ENCODE data around the gene LZTS2. TPM values are rescaled to one million over a fixed set of nuclear protein-coding genes. Genes with fewer than 3 reads are reported as not detected.

The LZTS2 gene
- total and polyA plus RNA-seq, 2 of the 4 experiments (the other 2 are of a cell fraction) = 19.2 to 101 TPM

- Histone ChIP-seq H3K27me3 (ENCODE audit: control insufficient read depth, insufficient read depth, low read length) (no peaks in the 10 kb centered on the region), H3K23ac (ENCODE audit: low read depth, low read length) (no peak overlapping the region), H4K8ac (ENCODE audit: low read depth in 2 of 2, low read length in 2 of 2) (no peak overlapping the region), H3K14ac (replicated peaks; ENCODE audit: low read depth, low read length) (no peak overlapping the region), H2BK5ac (ENCODE audit: low read depth, low read length, poor library complexity, severe bottlenecking) (no peak overlapping the region), H2AFZ (replicated peaks; ENCODE audit: low read length, poor library complexity) (no peak overlapping the region), H3K9me3 (ENCODE audit: control insufficient read depth, insufficient read depth, low read length) (no peaks in the 10 kb centered on the region), H2BK20ac (ENCODE audit: low read depth, low read length) (no peak overlapping the region), H3K4me1 (ENCODE audit: control insufficient read depth, insufficient read depth, low read length) (peaks cover 7% of the 10 kb centered on the region), H4K5ac (ENCODE audit: low read depth, low read length) (no peak overlapping the region), H3K9me1 (ENCODE audit: insufficient read depth, low read length) (no peaks in the 10 kb centered on the region), H3K4me2 (ENCODE audit: low read depth, low read length) (no peak overlapping the region), H2BK15ac (ENCODE audit: low read depth, low read length) (no peak overlapping the region), H3K79me1 (ENCODE audit: low read depth in 1 of 2, low read length in 2 of 2) (peaks cover 4 to 33% of the 10 kb centered on the region in 2 experiments), H3K4ac (ENCODE audit: low read depth, low read length) (no peak overlapping the region), H3K9ac (ENCODE audit: low read depth, low read length) (no peak overlapping the region), H3K27ac (ENCODE audit: insufficient read depth, low read length) (no peak overlapping the region), H2AK9ac (replicated peaks; ENCODE audit: low read depth, low read length, poor library complexity) (no peak overlapping the region), H3K18ac (ENCODE audit: low read depth, low read length) (no peak overlapping the region), H2BK120ac (ENCODE audit: low read depth, low read length) (no peak overlapping the region), H3K56ac (ENCODE audit: extremely low read depth, insufficient read depth, low read length) (no peak overlapping the region), H3K36me3 (ENCODE audit: control insufficient read depth, insufficient read depth, low read length) (no peaks in the 10 kb centered on the region), H2AK5ac (ENCODE audit: low read depth, low read length) (no peak overlapping the region), H4K20me1 (ENCODE audit: insufficient read depth, low read length) (no peaks in the 10 kb centered on the region; the same call in none of the 2 replicates), H3K4me3 (ENCODE audit: insufficient read depth, low read depth, low read length) (no peak overlapping the region), H4K91ac (ENCODE audit: insufficient read depth, low read depth, low read length) (no peak overlapping the region)
- WGBS, 2 experiments (ENCODE audit: extremely low coverage in 2 of 2, insufficient read length in 1 of 2) = no CpG with 5 or more reads among the region's 4 CpGs
- BruUV-seq (replicated peaks) = no TSS peak
- in situ Hi-C loops (cut with MboI; ENCODE audit: low sequenced_read_pairs) = no loop called here
- TF ChIP-seq FOS (IDR thresholded peaks at IDR 0.05; ENCODE audit: low read depth, low read length) (no peak), CEBPB (IDR thresholded peaks at IDR 0.05; ENCODE audit: low read depth, low read length) (no peak), MXI1 (IDR thresholded peaks at IDR 0.05; ENCODE audit: borderline replicate concordance, low read depth, low read length) (no peak), RAD21 (IDR thresholded peaks at IDR 0.05; ENCODE audit: low read length) (no peak), CHD1 (IDR thresholded peaks at IDR 0.05; ENCODE audit: low read depth, low read length) (no peak), NFE2L2 (IDR thresholded peaks at IDR 0.05; ENCODE audit: low read depth, low read length) (no peak), CTCF (conservative IDR thresholded peaks at IDR 0.05; ENCODE audit: low read depth, low read length) (no peak), SMC3 (IDR thresholded peaks at IDR 0.05; ENCODE audit: low read depth, low read length) (no peak)
- POLR2A ChIA-PET (ENCODE audit: unreplicated experiment) = no interaction called here
- dilution Hi-C loops (cut with HindIII; ENCODE audit: low sequenced_read_pairs, unreplicated experiment) = no loop called here
- intact Hi-C loops (cut with micrococcal nuclease) = no loop called here
- no peak for ATAC-seq (ENCODE audit: low read depth)
- CTCF ChIA-PET = interaction anchor here (1.4 kb wide), 1 partner anchor 87 kb away, joined by 5 read pairs; no protein-coding TSS in a partner anchor
- DNase-seq = no peak
Observed at GRCh38 chr10:101055411-101055810, 55.8 kb downstream of the LZTS2 start.

Measured in IMR-90 (cell line).